ENCODE measurements around the gene BTLA.

- TF ChIP-seq CTCF (IDR thresholded peaks at IDR 0.05; ENCODE audit: poor library complexity, severe bottlenecking) (peak; percentile 68), TAF1 (IDR thresholded peaks at IDR 0.05; ENCODE audit: low read depth) (no peak)
Observed at GRCh38 chr3:112531358-112531781, 32.1 kb upstream of the BTLA start.

All from neural cell (in vitro differentiated cells).